Astrocyte (in vitro differentiated cells and primary cell): ENCODE results near the gene HEG1. TPM values are rescaled to one million over a fixed set of nuclear protein-coding genes. Genes with fewer than 3 reads are reported as not detected.
A peak's percentile ranks its signal among the peaks of the same experiment; 100 is the strongest.

ENCODE experiments used
- DNase-seq: peaks from one replicate; pipeline ENCODE4 v3.0.0-alpha.2; 2010; ENCODE audit warnings: low read depth
- FAIRE-seq: peaks from 2 replicates; lab custom pipeline; 2011; peaks lifted over from hg19 to GRCh38; lab: Jason Lieb, UNC
- H2AFZ ChIP-seq: 2 replicates; pipeline ENCODE4 v1.6.0; 2012; ENCODE audit warnings: low read depth, low read length, inconsistent platforms
- H3K27ac ChIP-seq: 2 replicates; pipeline ENCODE4 v1.5.1; 2011; ENCODE audit warnings: low read depth, low read length, inconsistent platforms
- H3K27me3 ChIP-seq: 2 replicates; pipeline ENCODE4 v1.6.0; 2011; ENCODE audit warnings: low read length, inconsistent platforms; ENCODE audit not compliant: insufficient read depth
- H3K36me3 ChIP-seq: 2 replicates; pipeline ENCODE4 v1.5.1; 2011; ENCODE audit warnings: low read length, inconsistent platforms; ENCODE audit not compliant: insufficient read depth
- H3K4me1 ChIP-seq: 2 replicates; pipeline ENCODE4 v1.5.1; 2011; ENCODE audit warnings: low read length, inconsistent platforms; ENCODE audit not compliant: insufficient read depth
- H3K4me2 ChIP-seq: 2 replicates; pipeline ENCODE4 v1.6.0; 2012; ENCODE audit warnings: low read length, inconsistent platforms
- H3K4me3 ChIP-seq: 2 replicates; pipeline ENCODE4 v1.5.1; 2011; ENCODE audit warnings: low read depth, mild to moderate bottlenecking, low read length, inconsistent platforms; ENCODE audit not compliant: insufficient read depth
- H3K79me2 ChIP-seq: 2 replicates; pipeline ENCODE4 v1.6.0; 2012; ENCODE audit warnings: mild to moderate bottlenecking, low read length, inconsistent platforms; ENCODE audit not compliant: insufficient read depth
- H3K9ac ChIP-seq: 2 replicates; pipeline ENCODE4 v1.6.0; 2012; ENCODE audit warnings: mild to moderate bottlenecking, low read length, inconsistent platforms
- H3K9me3 ChIP-seq: 2 replicates; pipeline ENCODE4 v1.5.1; 2012; ENCODE audit warnings: low read depth, mild to moderate bottlenecking, low read length, inconsistent platforms; ENCODE audit not compliant: insufficient read depth
- H4K20me1 ChIP-seq: 2 replicates; pipeline ENCODE4 v1.6.0; 2012; ENCODE audit warnings: low read length, inconsistent platforms; ENCODE audit not compliant: insufficient read depth
- H3K27ac Mint-ChIP-seq: one replicate; pipeline ENCODE4 v1.8.0; 2021; ENCODE audit warnings: mild to moderate bottlenecking, mixed read lengths; ENCODE audit not compliant: unreplicated experiment
- H3K27me3 Mint-ChIP-seq: one replicate; pipeline ENCODE4 v1.8.0; 2021; ENCODE audit warnings: low read depth, mixed read lengths; ENCODE audit not compliant: unreplicated experiment
- H3K36me3 Mint-ChIP-seq: one replicate; pipeline ENCODE4 v1.8.0; 2021; ENCODE audit warnings: low read depth, mixed read lengths; ENCODE audit not compliant: unreplicated experiment
- H3K4me1 Mint-ChIP-seq: one replicate; pipeline ENCODE4 v1.8.0; 2021; ENCODE audit warnings: low read depth, mixed read lengths; ENCODE audit not compliant: unreplicated experiment
- H3K4me3 Mint-ChIP-seq: one replicate; pipeline ENCODE4 v1.8.0; 2021; ENCODE audit warnings: mild to moderate bottlenecking, moderate library complexity, mixed read lengths; ENCODE audit not compliant: unreplicated experiment
- H3K9me3 Mint-ChIP-seq: one replicate; pipeline ENCODE4 v1.8.0; 2021; ENCODE audit warnings: mild to moderate bottlenecking, mixed read lengths; ENCODE audit not compliant: unreplicated experiment
- CTCF ChIP-seq: IDR thresholded peaks from 2 replicates; pipeline ENCODE4 v1.5.1; 2011; ENCODE audit warnings: low read depth, mild to moderate bottlenecking, inconsistent platforms, low read length, moderate library complexity; ENCODE audit not compliant: insufficient read depth
- EZH2 ChIP-seq: IDR thresholded peaks from 2 replicates; pipeline ENCODE4 v1.6.1; 2012; ENCODE audit warnings: mild to moderate bottlenecking, low read length, inconsistent platforms; ENCODE audit not compliant: insufficient read depth
- total RNA-seq: library from RNA; stranded (reverse); gene quantifications from 2 replicates; pipeline ENCODE4 v1.2.1, GENCODE V29; 2021

HEG1 gene
- total RNA-seq, 1 donor from 2014 or later, result 65.7 TPM

- Histone ChIP-seq H3K9ac (no peak overlapping the region), H3K4me2 (no peak overlapping the region), H3K4me1 (peaks cover 15% of the 10 kb centered on the region), H3K9me3 (no peaks in the 10 kb centered on the region), H3K4me3 (no peak overlapping the region), H4K20me1 (peaks cover 3% of the 10 kb centered on the region), H3K27me3 (no peaks in the 10 kb centered on the region), H3K79me2 (no peaks in the 10 kb centered on the region), H3K36me3 (peaks cover 27% of the 10 kb centered on the region), H2AFZ (no peak overlapping the region), H3K27ac (no peak overlapping the region)
- Mint-ChIP-seq H3K4me1 (peaks cover 6% of the 10 kb centered on the region), H3K36me3 (peaks cover 20% of the 10 kb centered on the region), H3K9me3 (no peaks in the 10 kb centered on the region), H3K27me3 (no peaks in the 10 kb centered on the region), H3K4me3 (no peak overlapping the region), H3K27ac (no peak overlapping the region)
- FAIRE-seq (no peak), DNase-seq (no peak)
- TF ChIP-seq CTCF (no peak), EZH2 (no peak)
Observed at GRCh38 chr3:124967964-124968363, 87.8 kb downstream of the HEG1 start.

GRCh38 chr3:124966521-124967445, 89.0 kb downstream of the HEG1 start:
- Mint-ChIP-seq H3K27me3 (no peaks in the 10 kb centered on the region), H3K36me3 (peaks cover 16% of the 10 kb centered on the region), H3K9me3 (no peaks in the 10 kb centered on the region), H3K27ac (no peak overlapping the region), H3K4me1 (peaks cover 6% of the 10 kb centered on the region), H3K4me3 (no peak overlapping the region)
- Histone ChIP-seq H3K79me2 (no peaks in the 10 kb centered on the region), H3K9ac (no peak overlapping the region), H3K4me1 (peaks cover 15% of the 10 kb centered on the region), H3K27me3 (no peaks in the 10 kb centered on the region), H4K20me1 (peaks cover 3% of the 10 kb centered on the region), H3K4me2 (no peak overlapping the region), H3K9me3 (no peaks in the 10 kb centered on the region), H2AFZ (no peak overlapping the region), H3K27ac (no peak overlapping the region), H3K4me3 (no peak overlapping the region), H3K36me3 (peaks cover 19% of the 10 kb centered on the region)
- FAIRE-seq (no peak), DNase-seq (no peak)
- TF ChIP-seq CTCF, result no peak
- TF ChIP-seq EZH2, result no peak

GRCh38 chr3:124965413-124965812, 90.4 kb downstream of the HEG1 start:
- H4K20me1 ChIP-seq, result peaks cover 3% of the 10 kb centered on the region
- no peak overlapping the region for H3K4me3 ChIP-seq
- Mint-ChIP-seq H3K4me1 (peaks cover 6% of the 10 kb centered on the region), H3K4me3 (no peak overlapping the region), H3K36me3 (peaks cover 9% of the 10 kb centered on the region), H3K27me3 (no peaks in the 10 kb centered on the region), H3K9me3 (no peaks in the 10 kb centered on the region), H3K27ac (no peak overlapping the region)
- TF ChIP-seq EZH2, result no peak
- TF ChIP-seq CTCF, result no peak
- H3K9ac ChIP-seq, result no peak overlapping the region
- no peaks in the 10 kb centered on the region for H3K9me3 ChIP-seq
- H3K27me3 ChIP-seq, result no peaks in the 10 kb centered on the region
- H3K4me2 ChIP-seq, result no peak overlapping the region
- peaks cover 15% of the 10 kb centered on the region for H3K4me1 ChIP-seq
- peak overlapping the region; percentile 30 for H3K27ac ChIP-seq
- FAIRE-seq, result no peak
- H2AFZ ChIP-seq, result no peak overlapping the region
- peaks cover 15% of the 10 kb centered on the region for H3K36me3 ChIP-seq
- no peaks in the 10 kb centered on the region for H3K79me2 ChIP-seq
- no peak for DNase-seq
